T-helper 2 cell (primary cell): Measurements from ENCODE around the gene DOCK10.

Source experiments
- DNase-seq, 5 experiments: peaks; one replicate each; pipeline versions ENCODE4 v3.0.0 to v3.0.0-alpha.2; 2012 to 2022

DOCK10 gene

DNA sequence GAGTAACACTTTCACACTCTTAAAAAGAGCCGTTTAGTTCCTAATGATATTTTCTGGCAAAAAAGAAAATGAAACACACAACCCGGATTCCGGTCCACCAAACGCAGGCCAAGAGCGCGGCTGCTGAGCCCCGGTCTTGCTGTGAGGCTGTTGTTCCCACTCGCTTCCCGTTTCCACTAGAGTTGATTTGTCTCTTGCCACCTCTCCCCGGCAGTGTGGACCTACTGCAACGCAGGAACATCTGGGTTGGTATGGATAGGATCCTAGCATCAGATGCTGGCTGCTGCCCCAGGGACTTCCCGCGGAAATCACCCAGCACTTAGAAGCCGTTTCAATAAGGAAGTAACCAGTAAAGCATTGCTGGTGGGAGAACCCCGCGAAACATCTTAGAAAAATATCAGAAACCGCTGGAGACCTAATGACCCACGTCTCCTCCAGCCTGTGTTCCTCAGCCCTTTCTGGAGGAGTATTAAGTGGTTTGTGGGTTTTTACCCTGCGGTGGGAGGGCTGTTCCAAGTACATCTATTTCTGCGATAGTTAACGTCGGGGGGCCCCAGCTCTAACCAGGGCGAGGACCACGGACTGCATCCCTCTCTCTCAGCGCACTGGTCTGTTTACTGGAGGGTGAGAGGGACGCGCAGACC is 939 bp downstream of the DOCK10 start:
- peak; percentile 29 to 80 (median 47) for DNase-seq

DNA sequence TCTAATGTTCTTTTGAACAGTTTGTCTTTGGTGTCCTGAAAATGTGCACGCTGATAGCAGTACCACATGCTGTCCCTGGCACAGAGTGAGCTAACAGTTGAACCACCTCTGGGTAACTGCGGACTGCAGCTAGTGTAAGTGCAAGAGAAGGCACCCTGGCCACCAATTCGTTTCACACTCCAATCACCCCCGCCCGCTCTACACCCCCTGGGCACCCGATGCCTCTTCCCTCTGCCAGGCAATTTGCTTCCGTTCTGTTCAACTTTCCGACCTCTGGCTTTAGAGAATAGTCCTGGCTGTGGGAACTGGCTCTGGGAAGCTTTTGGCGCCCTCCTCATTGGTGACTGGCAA is 1.4 kb downstream of the DOCK10 start:
- peak in 4 of 5 experiments; percentile 9 to 76 (median 12) for DNase-seq

DNA sequence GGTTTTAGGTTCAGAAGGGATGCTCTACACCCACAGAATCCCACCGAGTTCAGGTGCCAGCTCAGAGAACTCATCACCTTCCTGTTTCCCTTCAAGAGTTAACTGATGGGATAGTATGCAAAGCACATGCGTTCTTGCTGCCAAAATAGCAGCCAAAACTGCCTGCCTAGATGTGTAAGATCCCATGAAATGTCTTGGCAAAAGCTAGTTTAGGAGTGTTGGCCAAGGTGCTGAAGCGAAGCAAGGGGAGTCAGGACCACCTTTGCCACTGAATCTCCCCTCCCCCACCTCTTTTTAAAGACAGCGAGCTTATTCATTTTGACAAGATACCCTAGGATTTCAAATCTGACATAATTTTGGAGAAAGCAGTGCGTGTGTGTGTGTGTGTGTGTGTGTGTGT is 2.1 kb downstream of the DOCK10 start:
- DNase-seq, result no peak

DNA sequence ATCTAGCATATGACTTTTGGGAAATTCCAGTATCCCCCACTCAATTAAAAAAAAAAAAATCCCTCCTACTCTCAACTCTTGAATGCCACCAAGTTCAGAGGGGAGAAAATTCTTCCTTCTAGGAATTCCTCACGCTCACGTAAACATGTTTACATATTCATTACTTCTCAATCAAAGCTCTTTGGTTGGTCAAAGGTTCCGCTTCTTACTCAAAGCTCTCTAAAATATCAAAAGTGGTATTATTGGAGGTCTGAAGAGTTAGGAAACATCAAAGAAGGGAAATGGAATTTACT is 4.1 kb downstream of the DOCK10 start:
- DNase-seq, result no peak

DNA sequence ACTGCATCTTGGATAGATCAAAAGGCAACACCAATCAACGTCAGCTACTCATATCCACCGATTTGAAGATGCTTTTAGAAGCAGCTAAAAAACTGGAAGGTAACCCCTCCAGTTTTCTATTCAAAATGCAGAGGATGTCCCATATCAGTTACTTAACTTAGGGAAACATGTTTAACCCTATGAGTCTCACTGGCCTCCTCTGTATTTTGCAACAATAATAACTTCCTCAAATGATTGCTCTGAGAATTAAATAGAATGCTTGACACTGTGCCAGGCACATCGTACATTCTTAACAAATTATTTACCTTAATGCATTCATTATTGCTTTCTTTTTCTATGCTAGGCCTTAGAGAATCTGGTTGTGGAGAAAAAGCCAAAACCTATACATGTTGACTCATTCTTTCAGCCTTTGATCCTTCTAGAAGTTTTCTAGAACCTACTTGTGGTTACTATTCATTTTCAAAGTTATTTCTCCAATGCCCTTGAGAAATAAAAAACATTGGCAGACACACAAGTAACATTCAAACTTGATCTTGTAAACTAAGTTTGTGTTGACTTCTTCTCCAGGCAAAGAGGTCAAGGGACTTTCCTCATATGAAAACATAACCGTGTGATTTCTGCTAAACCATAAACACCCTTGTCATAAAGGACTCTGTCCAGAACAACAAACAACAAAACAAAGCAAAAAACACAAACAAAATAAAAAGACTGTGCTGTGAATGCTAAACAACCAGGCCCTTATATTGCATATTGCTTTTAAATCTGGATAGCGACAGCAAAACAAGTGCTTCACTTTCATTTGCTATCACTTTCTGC is 4.6 kb downstream of the DOCK10 start:
- DNase-seq, result peak in 1 of 5 experiments; percentile 73

DNA sequence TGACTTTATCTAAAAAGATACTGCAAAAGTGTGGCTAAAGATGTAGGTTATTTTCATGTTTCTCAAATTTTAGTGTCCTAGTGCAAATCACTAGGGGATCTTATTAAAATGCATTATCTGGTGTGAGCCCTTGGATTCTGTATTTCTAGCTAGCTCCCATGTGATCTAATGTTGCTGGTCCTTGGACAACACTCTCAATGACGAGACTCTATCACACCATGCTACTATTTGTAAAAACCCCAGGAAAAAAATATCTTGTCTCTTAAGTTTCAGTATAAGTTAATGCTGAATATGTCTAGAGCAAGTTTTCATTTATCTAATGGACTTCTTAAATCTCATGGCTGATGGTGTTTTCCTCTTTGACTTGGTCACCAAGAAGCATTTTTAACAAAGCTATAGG is 5.8 kb downstream of the DOCK10 start:
- no peak for DNase-seq

DNA sequence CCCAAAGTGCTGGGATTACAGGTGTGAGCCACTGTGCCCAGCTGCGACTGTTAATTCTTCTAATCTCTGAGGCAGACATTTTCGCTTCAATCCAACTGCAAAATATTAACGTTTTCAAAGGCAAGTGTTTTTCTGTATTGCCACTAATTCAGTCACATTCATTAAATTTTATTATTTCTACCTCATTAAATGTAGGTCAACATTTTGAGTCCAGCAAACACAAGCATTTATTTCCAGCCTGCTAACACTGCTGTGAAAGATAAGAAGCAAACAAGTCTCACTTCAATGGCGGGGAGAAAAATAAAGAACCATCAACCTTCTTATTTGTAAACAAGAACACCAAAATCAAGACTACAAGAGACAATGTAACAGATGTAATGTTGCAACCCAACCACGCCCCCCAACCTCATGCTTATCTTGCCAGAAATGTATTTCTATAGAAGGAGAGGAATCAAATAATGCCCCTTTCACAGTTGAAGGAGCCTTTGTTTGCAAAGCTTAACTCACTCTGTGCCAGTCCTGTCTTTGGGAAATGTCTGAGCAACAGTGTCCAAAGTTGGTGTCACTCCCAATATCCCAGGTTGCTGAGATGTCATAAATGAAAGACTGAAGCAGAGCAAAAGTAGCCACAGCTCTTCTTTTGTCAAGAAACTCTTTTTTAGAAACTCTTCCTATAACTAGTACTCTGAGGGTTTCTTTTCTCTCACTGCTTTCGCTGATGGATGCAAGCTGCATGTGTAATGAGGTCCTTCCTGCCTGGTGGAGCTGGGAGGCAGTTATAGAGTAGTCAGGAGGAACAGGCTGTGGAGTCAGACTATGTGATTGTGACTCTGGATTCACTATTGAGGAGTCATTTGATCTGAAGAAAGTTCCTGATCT is 8.6 kb downstream of the DOCK10 start:
- no peak for DNase-seq

DNA sequence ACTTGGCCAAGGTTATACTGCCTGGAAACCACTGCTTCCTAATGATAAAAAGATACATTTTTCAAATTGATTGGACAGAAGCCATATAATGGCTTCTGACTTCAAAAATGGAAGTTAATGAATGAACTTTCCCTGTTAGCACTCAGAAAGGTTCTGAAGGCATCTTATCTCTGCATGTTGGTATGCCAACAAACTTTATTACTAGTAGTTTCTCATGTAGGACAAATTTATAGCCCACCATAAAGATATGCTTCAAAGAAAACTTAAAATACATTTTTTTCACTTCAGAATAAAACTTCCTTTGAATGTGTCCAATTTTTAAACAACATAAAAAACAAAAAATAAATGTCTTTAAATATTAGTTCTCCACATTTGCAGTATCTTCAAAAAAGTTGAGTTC is 10.0 kb downstream of the DOCK10 start:
- DNase-seq, result no peak

DNA sequence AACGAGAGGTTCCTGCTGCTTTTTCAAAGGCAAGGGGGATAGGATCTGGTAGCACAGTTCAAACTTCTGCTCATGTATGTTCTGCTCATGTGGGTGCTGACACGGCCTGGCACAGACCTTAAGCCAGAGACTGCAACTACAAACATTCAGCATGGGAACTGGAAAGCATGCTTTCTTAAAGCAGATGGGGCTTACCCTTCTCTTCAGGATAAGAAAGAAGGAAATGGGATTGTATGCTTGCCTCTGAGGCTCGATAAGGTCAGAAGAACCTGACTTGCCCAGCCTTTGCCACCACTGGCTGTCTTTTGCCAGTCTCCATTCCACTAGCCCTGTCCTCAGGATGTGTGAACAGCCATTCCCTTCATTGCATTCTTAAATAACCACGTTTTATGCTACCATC is 10.7 kb downstream of the DOCK10 start:
- no peak for DNase-seq

DNA sequence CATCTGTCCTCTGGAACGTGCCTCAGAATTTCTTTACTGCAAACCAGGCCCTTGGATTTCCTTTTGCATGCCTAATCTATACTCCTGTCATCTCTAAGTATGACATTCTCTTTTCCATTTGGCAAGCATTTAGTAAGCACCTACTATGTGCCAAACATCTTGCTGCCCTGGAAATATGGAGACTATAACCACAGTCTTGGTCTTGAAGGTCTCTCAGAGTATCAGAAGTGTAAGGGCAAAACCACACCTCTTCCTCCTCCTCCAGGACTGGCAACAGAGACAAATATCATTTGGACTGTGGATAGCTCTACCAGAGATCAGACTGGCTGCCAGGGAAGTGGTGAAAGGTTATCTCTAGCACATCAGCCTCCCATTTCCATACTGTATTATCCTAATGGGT is 11.4 kb downstream of the DOCK10 start:
- DNase-seq, result no peak

DNA sequence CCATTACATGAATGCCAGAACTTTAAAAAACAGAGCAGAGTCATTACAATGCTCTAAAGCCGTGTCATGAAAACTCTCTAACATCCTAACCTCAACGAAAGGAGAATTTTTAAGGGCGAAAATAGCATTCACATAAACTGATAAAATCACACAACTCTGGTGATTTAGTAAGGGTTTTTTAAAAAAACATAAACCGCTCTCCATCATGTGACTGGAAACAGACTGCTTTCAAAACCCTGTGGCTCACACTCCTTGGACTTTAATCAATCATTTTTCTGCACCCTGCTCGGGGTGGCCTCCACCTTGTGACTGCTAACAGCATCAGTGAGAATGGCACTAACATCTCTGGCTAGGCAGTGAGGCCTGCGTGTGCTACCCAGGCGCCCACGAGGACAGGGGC is 12.1 kb downstream of the DOCK10 start:
- DNase-seq, result peak in 1 of 5 experiments; percentile 88

DNA sequence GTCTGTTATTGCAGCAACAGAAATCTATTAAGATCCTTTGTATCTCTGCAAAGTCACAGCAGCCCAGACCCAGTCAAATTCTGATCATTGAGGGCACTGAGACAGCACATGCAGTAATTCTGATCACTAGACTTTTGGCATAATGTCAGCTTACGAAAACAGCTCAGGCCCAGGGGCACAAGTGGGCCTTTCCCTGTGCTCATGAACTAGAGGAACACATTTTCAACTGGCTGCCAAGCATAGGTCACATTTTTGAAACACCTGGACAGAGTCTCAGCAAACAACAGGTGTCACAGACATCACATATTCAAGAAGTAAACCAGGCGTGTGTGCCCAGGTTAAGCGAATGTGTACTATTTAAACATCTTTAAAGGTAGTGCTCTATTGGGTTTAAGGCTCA is 13.7 kb downstream of the DOCK10 start:
- DNase-seq, result no peak

DNA sequence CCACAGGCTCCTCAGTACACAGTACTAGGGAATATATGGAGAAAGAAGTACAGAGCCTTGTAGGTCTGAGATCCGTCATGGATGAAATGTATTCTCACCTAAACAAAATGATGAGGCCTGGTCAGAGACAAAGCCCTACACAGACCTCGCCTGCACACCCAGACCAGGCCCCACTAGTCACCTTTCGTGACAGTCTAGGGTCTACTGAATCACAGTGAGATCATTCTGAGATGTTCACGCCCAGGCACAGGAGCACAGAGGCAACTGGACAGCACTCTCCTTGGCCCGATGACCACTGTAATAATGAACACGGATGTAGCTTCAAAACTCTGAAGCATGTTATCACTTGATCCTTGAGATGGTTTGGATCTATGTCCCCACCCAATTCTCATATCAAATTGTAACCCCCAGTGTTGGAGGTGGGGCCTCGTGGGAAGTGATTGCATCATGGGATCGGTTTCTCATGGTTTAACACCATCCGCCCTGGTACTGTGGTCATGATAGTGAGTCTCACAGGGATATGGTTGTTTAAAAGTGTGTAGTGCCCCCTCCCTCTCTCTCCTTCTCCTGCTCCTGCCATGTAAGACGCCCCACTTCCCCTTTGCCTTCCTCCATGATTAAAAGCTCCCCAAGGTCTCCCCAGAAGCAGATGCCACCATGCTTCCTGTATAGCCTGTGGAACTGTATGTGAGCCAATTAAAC is 15.1 kb downstream of the DOCK10 start:
- no peak for DNase-seq

DNA sequence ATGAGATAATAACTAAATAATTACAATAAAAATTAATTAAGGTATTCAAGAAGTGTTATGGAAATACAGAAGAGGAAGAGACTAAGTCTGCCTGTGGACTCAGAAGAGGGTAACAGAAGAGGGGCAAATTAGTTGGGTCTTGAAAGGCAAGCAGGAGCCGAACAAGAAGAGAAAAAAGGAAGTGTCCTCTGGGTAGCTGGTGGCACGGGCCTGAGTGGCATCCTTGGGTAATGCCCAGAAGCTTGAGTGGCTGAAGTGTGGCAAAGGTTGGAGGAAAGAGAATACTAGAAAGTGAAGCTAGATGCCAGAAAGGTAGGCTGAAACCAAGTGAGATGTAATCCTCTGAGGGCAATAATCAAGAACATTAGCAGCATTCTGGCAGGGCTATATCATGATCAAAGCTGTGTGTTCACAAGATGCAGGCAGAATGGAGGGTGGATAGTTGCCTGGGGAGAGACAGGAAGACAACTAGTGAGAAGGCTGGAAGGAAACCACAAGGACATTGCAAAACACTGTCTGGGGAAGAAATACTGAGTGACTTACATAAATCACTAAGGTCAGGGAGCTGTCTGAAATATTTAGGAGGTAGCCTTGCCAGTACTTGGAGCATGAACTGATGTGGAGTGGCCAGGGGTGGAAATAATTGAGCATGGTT is 16.2 kb downstream of the DOCK10 start:
- peak in 1 of 5 experiments; percentile 48 for DNase-seq

DNA sequence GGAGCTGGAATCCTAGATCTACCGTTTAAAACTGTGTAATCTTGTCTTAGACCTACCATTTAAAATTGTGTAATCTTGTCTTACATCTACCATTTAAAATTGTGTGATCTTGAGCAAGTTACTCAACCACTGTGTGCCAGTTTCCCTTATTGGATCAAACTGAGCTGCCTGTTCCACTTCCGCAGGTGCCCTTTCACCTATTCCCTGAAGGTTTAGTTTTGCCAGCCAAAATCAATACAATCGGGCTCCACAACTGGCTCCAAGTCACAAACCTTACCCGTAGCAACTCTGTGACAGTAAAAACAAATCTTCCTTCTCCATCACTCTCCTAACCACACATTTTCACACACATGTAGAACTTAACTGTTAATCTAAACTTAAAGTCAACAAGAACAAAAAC is 20.1 kb downstream of the DOCK10 start:
- peak in 1 of 5 experiments; percentile 38 for DNase-seq

DNA sequence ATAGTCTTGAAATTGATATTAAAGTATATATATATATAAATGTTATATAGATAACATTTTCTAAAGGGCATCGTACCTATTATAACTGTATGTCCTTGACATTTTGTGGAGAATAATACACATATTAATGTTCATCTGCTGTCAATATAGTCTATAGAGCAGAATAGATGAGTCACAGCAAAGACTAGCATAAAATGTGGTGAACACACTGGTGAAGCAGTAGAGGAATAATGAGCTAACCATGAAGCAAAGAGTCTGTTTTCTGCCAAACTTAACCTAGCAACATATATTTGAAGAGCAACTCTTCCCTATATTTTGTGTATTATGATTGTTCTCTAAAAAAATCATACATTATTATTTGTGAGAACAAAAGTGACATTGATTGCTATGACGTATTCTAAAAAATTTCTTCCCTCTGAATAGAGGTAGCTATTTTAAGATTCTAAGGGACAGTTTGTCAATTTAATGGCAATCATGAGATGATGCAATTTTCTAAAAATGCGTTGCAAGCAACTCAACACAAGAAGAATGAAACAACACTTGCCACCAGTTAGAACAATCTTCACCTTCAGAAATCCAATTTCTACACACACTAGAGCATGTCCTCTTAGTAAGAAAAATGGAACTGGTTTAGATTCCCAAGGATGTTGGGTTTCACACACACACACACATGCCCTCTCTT is 22.0 kb downstream of the DOCK10 start:
- DNase-seq, result no peak

DNA sequence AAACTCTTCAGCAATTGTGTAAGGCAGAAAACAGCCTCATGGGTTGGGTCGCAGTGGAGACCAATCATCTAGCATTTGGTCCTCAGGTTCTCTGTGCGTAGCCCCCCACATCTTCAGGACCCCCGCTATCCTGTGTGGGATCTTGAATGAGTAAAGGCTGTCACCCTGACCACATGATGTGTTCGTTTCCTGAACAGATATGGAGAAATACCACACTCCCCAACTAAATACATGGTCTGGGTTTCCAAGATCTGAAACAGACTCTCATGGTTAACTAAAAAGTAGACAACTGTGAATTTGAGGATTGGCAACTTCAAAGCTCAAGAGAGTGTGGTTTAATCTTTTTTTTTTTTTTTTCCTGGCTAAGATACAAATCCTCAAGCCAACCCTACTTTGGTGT is 23.2 kb downstream of the DOCK10 start:
- DNase-seq, result no peak

DNA sequence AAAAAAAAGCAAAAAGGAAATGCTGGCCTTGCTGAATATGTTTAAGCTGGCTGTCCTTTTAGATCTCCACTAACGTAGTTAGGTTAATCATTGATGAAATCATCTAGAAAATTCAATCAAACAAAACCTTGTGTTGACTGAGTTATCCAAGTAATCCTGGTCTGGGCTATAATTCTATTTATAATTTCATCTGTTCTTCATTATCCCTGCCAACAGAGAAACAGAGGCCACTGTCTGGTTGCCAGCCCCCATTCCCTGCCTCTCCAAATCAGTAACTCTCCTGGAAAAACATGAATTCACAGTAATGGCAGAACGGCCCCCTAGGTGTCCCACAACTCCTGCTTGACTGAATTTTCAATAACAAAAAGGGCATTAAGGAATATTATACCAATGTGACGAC is 24.6 kb downstream of the DOCK10 start:
- DNase-seq, result no peak

DNA sequence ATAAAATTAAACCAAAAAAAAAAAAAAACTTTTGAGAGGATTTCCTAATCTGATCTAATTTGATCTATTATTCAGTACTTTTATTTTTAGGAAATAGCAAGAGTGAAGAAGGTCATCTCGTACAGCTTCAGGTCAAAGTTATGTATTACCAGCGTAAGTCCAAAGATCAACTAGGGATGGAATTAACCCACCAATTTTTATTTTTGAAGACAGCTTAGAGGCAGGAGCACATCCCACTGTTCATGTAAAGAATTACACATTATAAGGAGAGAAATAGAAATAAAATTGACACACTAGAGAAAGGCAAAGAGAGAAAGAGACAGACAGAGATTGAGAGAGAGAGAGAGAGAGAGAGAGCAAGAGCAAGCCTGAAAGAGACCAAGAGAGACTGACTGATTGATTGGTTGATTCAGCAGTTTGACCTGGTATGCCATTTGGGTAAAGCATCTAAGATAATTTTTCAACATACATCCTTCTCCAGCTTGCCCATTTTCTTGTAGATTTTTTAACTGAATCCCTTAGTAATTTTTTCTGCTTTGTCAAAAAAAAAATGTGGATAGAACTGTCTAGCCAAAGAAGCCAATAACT is 25.1 kb downstream of the DOCK10 start:
- DNase-seq, result no peak

DNA sequence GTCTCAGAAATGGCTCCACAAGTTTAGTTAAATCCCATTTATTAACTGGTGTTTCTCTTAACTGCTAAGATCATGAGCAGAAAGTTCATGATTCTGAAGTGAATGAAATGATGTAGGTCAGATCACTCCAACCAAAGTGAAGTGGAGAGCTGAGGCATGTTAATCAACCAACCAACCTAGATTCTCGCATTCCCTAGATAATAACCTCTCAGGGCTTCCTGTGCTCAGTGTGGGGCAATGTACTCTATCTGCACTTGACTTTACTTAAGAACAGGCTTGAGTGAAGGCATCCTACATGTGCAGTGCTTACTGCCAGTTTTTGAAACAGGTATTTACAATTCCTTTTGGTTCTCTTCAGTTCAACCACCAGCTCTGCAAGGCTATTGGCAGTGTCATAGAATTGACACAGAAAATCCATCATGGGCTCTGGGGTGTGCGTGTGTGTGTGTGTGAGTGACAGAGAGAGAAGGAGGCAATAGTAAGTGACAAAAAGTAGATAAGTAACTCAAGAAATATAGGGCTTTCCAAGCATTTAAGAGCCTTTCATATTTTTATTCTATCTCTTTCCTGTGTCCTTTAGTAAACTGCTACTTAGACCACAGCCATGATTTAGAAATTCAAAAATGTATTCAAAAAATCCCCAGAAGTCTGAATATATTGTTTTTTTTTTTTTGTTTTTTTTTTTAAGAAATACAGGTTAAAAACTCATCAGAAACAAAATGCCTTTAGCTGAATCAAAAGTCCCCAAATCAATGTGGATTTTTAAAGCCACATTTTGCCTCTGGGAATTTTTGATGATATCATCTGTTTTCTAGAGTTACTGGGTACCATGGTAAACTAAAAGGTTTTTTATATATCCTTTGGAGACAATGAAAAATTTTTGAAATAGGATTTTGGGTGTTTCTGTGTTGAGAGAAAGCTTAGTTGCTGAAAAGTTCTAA is 28.6 kb downstream of the DOCK10 start:
- no peak for DNase-seq
